Testis (tissue), 3 donors: ENCODE data around the gene CCDC175. TPM values are rescaled to one million over a fixed set of nuclear protein-coding genes. Genes with fewer than 3 reads are reported as not detected.
A peak's percentile ranks its signal among the peaks of the same experiment; 100 is the strongest.

ENCODE experiments used
- DNase-seq: peaks from one replicate; pipeline ENCODE4 v3.0.0-alpha.2; 2019
- H3K27ac ChIP-seq, 2 donors: fragments of 200-600 bp; sonication (generic); one replicate each; pipeline ENCODE4 v1.5.1; 2019
- H3K27me3 ChIP-seq: fragments of 200-600 bp; sonication (generic); one replicate; pipeline ENCODE4 v1.5.1; 2019
- H3K36me3 ChIP-seq: fragments of 200-600 bp; sonication (generic); one replicate; pipeline ENCODE4 v1.5.1; 2017; ENCODE audit warnings: low read depth; ENCODE audit errors: missing control alignments
- H3K4me1 ChIP-seq: fragments of 200-600 bp; sonication (generic); one replicate; pipeline ENCODE4 v1.5.1; 2019
- H3K4me3 ChIP-seq, 2 donors: fragments of 200-600 bp; sonication (generic); one replicate each; pipeline ENCODE4 v1.5.1; 2017 to 2019
- H3K9me3 ChIP-seq: fragments of 200-600 bp; sonication (generic); one replicate; pipeline ENCODE4 v1.5.1; 2017
- POLR2A ChIP-seq: fragments of 450-650 bp; IDR thresholded peaks from one replicate; pipeline ENCODE4 v1.6.1; 2017; ENCODE audit warnings: antibody characterized with exemption, mild to moderate bottlenecking, moderate library complexity
- WGBS, 2 donors: methylation state at CpG; one replicate each; pipeline ENCODE4 v1.1.5; 2018; 5-methylcytosine and 5-hydroxymethylcytosine counted together
- intact Hi-C: fragments of 100-400 bp; cut with DNase I; formaldehyde crosslinking; loops from one replicate; pipeline ENCODE4 v1.15.1; 2023; ENCODE audit warnings: low total_unique reads
- polyA plus RNA-seq: library from polyadenylated mRNA; stranded (reverse); fragments of 350-450 nt; fragmentation: Illumina TruSeq; extraction: RNeasy Lipid Tissue Mini Kit (QIAGEN cat#74804); gene quantifications from one replicate; pipeline ENCODE4 v1.2.3, GENCODE V29; 2014; ENCODE audit warnings: low read depth, low replicate concordance; ENCODE audit not compliant: insufficient read depth
- total RNA-seq, 2 donors: library from RNA; depleted of rRNA; stranded (reverse); fragments of >200 nt; gene quantifications; one replicate each; pipeline ENCODE4 v1.2.3, GENCODE V29; 2016
- TF ChIP-seq, protein P1 (sequence below), 3 experiments: fragments of 450-650 bp in 2 of 3; fragments of 200-600 bp in 1 of 3; sonication (generic) in 1 of 3; IDR thresholded peaks; one replicate each; pipeline ENCODE4 v1.5.1; 2016 to 2019; ENCODE audit warnings: antibody characterized with exemption in 3 of 3, mild to moderate bottlenecking in 2 of 3, moderate library complexity in 1 of 3

CCDC175 gene
- total and polyA plus RNA-seq, 3 donors from 2014 or later, result 1.3 to 9.8 (median 1.4) TPM

DNA sequence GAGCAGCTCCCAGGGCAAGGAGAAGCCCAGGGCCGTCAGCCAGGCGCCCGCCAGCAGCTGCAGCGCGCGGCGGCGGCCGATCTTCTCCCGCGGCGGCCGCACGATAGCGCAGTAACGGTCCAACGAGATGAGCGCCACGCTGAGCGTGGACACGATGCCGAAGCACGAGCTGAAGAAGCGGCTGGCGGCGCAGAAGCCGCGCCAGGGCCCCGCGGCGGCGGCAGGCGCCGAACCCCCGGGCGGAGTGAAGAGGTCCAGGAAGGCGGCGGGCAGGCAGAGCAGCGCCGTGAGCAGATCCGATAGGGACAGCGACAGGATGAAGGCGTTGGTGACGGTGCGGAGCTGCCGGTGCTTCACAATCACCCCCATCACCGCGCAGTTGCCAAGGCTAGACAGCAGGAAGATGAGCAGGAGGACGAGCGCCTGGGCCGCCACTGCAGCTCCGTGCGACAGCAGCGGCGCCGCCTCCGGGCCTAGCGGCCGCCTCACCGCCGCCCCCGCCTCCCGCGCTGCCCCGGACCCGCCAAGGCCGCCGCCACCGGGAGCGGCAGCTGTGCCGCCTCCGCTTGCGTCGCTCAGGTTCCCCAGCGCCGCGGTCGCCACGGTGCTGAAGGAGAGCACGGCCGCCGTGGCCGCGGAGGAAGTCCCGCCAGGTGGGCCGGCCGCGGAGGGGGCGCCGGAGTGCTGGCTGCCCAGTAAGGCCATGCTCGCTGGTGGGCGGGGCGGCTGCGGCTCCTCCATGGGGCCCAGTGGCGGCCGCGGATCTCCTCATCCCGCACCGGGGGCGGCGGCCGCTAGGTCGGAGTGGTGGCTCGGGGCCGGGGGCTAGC lies 111.9 kb downstream of the CCDC175 start:
- DNase-seq, result peak; percentile 71

GRCh38 chr14:59463787-59464485 lies 112.7 kb downstream of the CCDC175 start:
- WGBS, 2 donors, result 44 to 46% methylated on average over 20 to 31 of the region's 60 CpGs
- Histone ChIP-seq H3K4me3 (peak overlapping the region; percentile 59 to 76), H3K27me3 (no peaks in the 10 kb centered on the region), H3K9me3 (no peaks in the 10 kb centered on the region), H3K36me3 (no peaks in the 10 kb centered on the region), H3K4me1 (peaks cover 5% of the 10 kb centered on the region), H3K27ac (peak overlapping the region; percentile 74 to 80)
- TF ChIP-seq POLR2A, result no peak
- TF ChIP-seq, protein P1, sequence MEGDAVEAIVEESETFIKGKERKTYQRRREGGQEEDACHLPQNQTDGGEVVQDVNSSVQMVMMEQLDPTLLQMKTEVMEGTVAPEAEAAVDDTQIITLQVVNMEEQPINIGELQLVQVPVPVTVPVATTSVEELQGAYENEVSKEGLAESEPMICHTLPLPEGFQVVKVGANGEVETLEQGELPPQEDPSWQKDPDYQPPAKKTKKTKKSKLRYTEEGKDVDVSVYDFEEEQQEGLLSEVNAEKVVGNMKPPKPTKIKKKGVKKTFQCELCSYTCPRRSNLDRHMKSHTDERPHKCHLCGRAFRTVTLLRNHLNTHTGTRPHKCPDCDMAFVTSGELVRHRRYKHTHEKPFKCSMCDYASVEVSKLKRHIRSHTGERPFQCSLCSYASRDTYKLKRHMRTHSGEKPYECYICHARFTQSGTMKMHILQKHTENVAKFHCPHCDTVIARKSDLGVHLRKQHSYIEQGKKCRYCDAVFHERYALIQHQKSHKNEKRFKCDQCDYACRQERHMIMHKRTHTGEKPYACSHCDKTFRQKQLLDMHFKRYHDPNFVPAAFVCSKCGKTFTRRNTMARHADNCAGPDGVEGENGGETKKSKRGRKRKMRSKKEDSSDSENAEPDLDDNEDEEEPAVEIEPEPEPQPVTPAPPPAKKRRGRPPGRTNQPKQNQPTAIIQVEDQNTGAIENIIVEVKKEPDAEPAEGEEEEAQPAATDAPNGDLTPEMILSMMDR (IDR thresholded peaks at IDR 0.05), result no peak
- intact Hi-C loops, result no loop called here
- DNase-seq, result peak; percentile 26

More for the DNA sequence above, 111.9 kb downstream of the CCDC175 start:
- Histone ChIP-seq H3K4me3 (peak overlapping the region; percentile 59 to 76), H3K36me3 (no peaks in the 10 kb centered on the region), H3K9me3 (no peaks in the 10 kb centered on the region), H3K4me1 (peaks cover 5% of the 10 kb centered on the region), H3K27me3 (no peaks in the 10 kb centered on the region), H3K27ac (peak overlapping the region; percentile 74 to 80)
- 0 to 1% methylated on average over 17 to 53 of the region's 105 CpGs for WGBS, 2 donors
- intact Hi-C loops, result no loop called here
- TF ChIP-seq, protein P1 (IDR thresholded peaks at IDR 0.05), result no peak
- no peak for TF ChIP-seq POLR2A

DNA sequence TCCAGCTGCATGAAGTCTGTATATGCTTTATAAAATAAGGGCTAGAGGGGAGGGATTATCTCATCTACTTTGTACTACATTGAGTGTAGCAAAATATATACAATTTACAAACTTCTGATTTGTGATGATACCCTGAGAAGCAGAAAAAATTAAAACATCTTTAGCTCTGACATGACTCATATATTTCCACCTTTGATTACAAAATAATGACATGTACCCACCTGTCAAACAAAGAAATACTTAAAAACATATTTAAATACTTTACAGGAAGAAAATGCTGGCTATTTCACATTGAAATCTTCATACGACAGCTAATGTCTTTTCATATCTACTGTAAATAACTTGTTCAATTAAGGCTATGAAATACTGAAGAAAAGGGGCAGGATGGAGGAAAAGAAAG lies 114.7 kb downstream of the CCDC175 start:
- no peaks in the 10 kb centered on the region for H3K9me3 ChIP-seq
- no peak overlapping the region for H3K4me3 ChIP-seq
- TF ChIP-seq POLR2A, result no peak
- TF ChIP-seq, protein P1 (IDR thresholded peaks at IDR 0.05), result no peak
- no peaks in the 10 kb centered on the region for H3K27me3 ChIP-seq
- H3K27ac ChIP-seq, result no peak overlapping the region
- 93 to 99% methylated on average over 1 of the region's 1 CpG for WGBS, 2 donors
- H3K4me1 ChIP-seq, result peaks cover 5% of the 10 kb centered on the region
- no peaks in the 10 kb centered on the region for H3K36me3 ChIP-seq
- DNase-seq, result no peak
- intact Hi-C loops, result no loop called here

DNA sequence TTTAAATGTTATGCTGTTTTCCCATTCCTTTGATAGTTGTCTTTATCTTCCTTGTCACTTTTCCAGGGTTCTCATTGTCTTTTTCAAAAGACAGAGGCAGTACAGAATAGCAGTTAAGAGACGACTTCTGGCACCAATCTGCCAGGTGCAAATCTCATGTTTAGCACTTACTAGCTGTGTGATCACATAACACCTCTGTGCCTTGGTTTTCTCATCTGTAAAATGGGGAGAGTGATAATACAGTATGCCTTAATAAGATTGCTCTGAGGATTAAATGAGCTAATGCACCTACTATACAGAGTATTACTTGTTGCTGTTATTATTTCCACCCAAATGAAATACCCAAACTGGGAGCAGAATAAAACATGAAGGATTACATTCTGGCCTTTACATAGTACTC lies 116.2 kb downstream of the CCDC175 start:
- no peaks in the 10 kb centered on the region for H3K9me3 ChIP-seq
- no peaks in the 10 kb centered on the region for H3K27me3 ChIP-seq
- TF ChIP-seq, protein P1 (IDR thresholded peaks at IDR 0.05), result no peak
- no peak for TF ChIP-seq POLR2A
- 86 to 93% methylated on average over 1 of the region's 1 CpG for WGBS, 2 donors
- no peaks in the 10 kb centered on the region for H3K36me3 ChIP-seq
- H3K4me3 ChIP-seq, result no peak overlapping the region
- H3K27ac ChIP-seq, result no peak overlapping the region
- H3K4me1 ChIP-seq, result peaks cover 5% of the 10 kb centered on the region
- intact Hi-C loops, result no loop called here
- DNase-seq, result no peak
